ENCODE measurements around the gene FSTL4.

GRCh38 chr5:133439859-133440258 lies 172.5 kb downstream of the FSTL4 start:
- TF ChIP-seq CTCF (IDR thresholded peaks at IDR 0.05) (no peak), POLR2A (IDR thresholded peaks at IDR 0.05) (no peak), EP300 (IDR thresholded peaks at IDR 0.05) (no peak)

All from ovary (tissue), 3 donors.